Karpas-422 (cell line): ENCODE results near the gene RWDD2A. TPM values are rescaled to one million over a fixed set of nuclear protein-coding genes. Genes with fewer than 3 reads are reported as not detected.
A peak's percentile ranks its signal among the peaks of the same experiment; 100 is the strongest.

ENCODE experiments used
- DNase-seq: peaks from one replicate; pipeline ENCODE4 v3.0.0-alpha.2; 2015
- H2AFZ ChIP-seq: fragments of 200-600 bp; sonication (generic); 2 replicates; pipeline ENCODE4 v1.6.1; 2014; ENCODE audit warnings: antibody characterized with exemption, low read length, mixed read lengths
- H3K27ac ChIP-seq: fragments of 200-600 bp; sonication (generic); 2 replicates; pipeline ENCODE4 v1.5.1; 2014; ENCODE audit warnings: mild to moderate bottlenecking, low read length, moderate library complexity
- H3K27me3 ChIP-seq: fragments of 200-600 bp; sonication (generic); 2 replicates; pipeline ENCODE4 v1.6.1; 2014; ENCODE audit warnings: low read length, mixed read lengths
- H3K36me3 ChIP-seq: fragments of 200-600 bp; sonication (generic); 2 replicates; pipeline ENCODE4 v1.6.1; 2014; ENCODE audit warnings: low read length, mixed read lengths; ENCODE audit not compliant: insufficient read depth
- H3K4me1 ChIP-seq: fragments of 200-600 bp; sonication (generic); 2 replicates; pipeline ENCODE4 v1.6.1; 2014; ENCODE audit warnings: mild to moderate bottlenecking, low read length, mixed read lengths
- H3K4me2 ChIP-seq: fragments of 200-600 bp; sonication (generic); 2 replicates; pipeline ENCODE4 v1.6.1; 2014; ENCODE audit warnings: low read length, low read depth, mild to moderate bottlenecking; ENCODE audit not compliant: poor library complexity, severe bottlenecking
- H3K4me3 ChIP-seq: fragments of 200-600 bp; sonication (generic); 2 replicates; pipeline ENCODE4 v1.5.1; 2014; ENCODE audit warnings: mild to moderate bottlenecking, antibody characterized with exemption, low read length, mixed read lengths
- H3K79me2 ChIP-seq: fragments of 200-600 bp; sonication (generic); 2 replicates; pipeline ENCODE4 v1.6.1; 2014; ENCODE audit warnings: mild to moderate bottlenecking, low read length, mixed read lengths
- H3K9ac ChIP-seq: fragments of 200-600 bp; sonication (generic); 2 replicates; pipeline ENCODE4 v1.6.0; 2014; ENCODE audit warnings: low read length
- H3K9me2 ChIP-seq: fragments of 200-600 bp; sonication (generic), shearing (Covaris generic); replicated peaks from 2 replicates; pipeline ENCODE4 v1.6.0; 2014; ENCODE audit warnings: mild to moderate bottlenecking, low read length, moderate library complexity; ENCODE audit not compliant: insufficient read depth
- H3K9me3 ChIP-seq: fragments of 300-700, 200-600 bp; sonication (generic); 2 replicates; pipeline ENCODE4 v1.6.1; 2014; ENCODE audit warnings: low read length, mixed read lengths
- H4K20me1 ChIP-seq: fragments of 200-600 bp; sonication (generic); 2 replicates; pipeline ENCODE4 v1.6.1; 2014; ENCODE audit warnings: mild to moderate bottlenecking, antibody characterized with exemption, low read length, low read depth; ENCODE audit not compliant: insufficient read depth
- total RNA-seq: library from RNA; depleted of rRNA; stranded (reverse); fragments of >200 nt; shearing (Covaris generic); gene quantifications from 2 replicates; pipeline ENCODE4 v1.2.3, GENCODE V29; 2014; ENCODE audit warnings: low replicate concordance

RWDD2A gene
- total RNA-seq, 1 experiment from 2014 or later, result 2.0 TPM

GRCh38 chr6:83215131-83216047 lies 22.2 kb downstream of the RWDD2A start:
- Histone ChIP-seq H2AFZ (peak overlapping the region; percentile 95), H3K27me3 (no peaks in the 10 kb centered on the region), H3K4me1 (peaks cover 3% of the 10 kb centered on the region; the same call in 1 of the 2 replicates), H3K9me3 (no peaks in the 10 kb centered on the region), H3K9ac (no peak overlapping the region), H3K4me3 (no peak overlapping the region), H3K9me2 (no peaks in the 10 kb centered on the region), H3K4me2 (no peak overlapping the region), H3K36me3 (no peaks in the 10 kb centered on the region), H3K27ac (no peak overlapping the region), H3K79me2 (no peaks in the 10 kb centered on the region), H4K20me1 (no peaks in the 10 kb centered on the region)
- peak; percentile 89 for DNase-seq

- H3K4me2 ChIP-seq, result no peak overlapping the region
- no peaks in the 10 kb centered on the region for H3K79me2 ChIP-seq
These were observed 23.6 kb downstream of the RWDD2A start for GRCh38 chr6:83216806-83217205.

GRCh38 chr6:83218646-83219045 lies 25.5 kb downstream of the RWDD2A start:
- H3K9me2 ChIP-seq, result no peaks in the 10 kb centered on the region
- no peak overlapping the region for H3K4me2 ChIP-seq
- H3K9me3 ChIP-seq, result no peaks in the 10 kb centered on the region
- H3K27me3 ChIP-seq, result no peaks in the 10 kb centered on the region
- no peak overlapping the region for H2AFZ ChIP-seq
- no peak overlapping the region for H3K27ac ChIP-seq
- H4K20me1 ChIP-seq, result no peaks in the 10 kb centered on the region
- H3K9ac ChIP-seq, result no peak overlapping the region
- H3K36me3 ChIP-seq, result no peaks in the 10 kb centered on the region
- peaks cover 3% of the 10 kb centered on the region; the same call in 1 of the 2 replicates for H3K4me1 ChIP-seq
- no peak for DNase-seq
- H3K4me3 ChIP-seq, result no peak overlapping the region
- H3K79me2 ChIP-seq, result no peaks in the 10 kb centered on the region

More at GRCh38 chr6:83216806-83217205, 23.6 kb downstream of the RWDD2A start:
- Histone ChIP-seq H2AFZ (no peak overlapping the region), H3K4me3 (no peak overlapping the region), H3K27me3 (no peaks in the 10 kb centered on the region), H3K9ac (no peak overlapping the region), H3K9me3 (no peaks in the 10 kb centered on the region), H3K36me3 (no peaks in the 10 kb centered on the region), H3K27ac (no peak overlapping the region), H3K9me2 (no peaks in the 10 kb centered on the region), H4K20me1 (no peaks in the 10 kb centered on the region), H3K4me1 (peaks cover 3% of the 10 kb centered on the region; the same call in 1 of the 2 replicates)
- no peak for DNase-seq

- Histone ChIP-seq H3K9me2 (no peaks in the 10 kb centered on the region), H3K36me3 (no peaks in the 10 kb centered on the region), H3K27me3 (no peaks in the 10 kb centered on the region), H4K20me1 (no peaks in the 10 kb centered on the region), H3K79me2 (no peaks in the 10 kb centered on the region), H3K9ac (no peak overlapping the region), H3K27ac (no peak overlapping the region), H3K4me2 (no peak overlapping the region), H3K4me1 (peaks cover 3% of the 10 kb centered on the region; the same call in 1 of the 2 replicates), H3K4me3 (no peak overlapping the region), H3K9me3 (no peaks in the 10 kb centered on the region), H2AFZ (no peak overlapping the region)
- no peak for DNase-seq
These were observed 27.0 kb downstream of the RWDD2A start for GRCh38 chr6:83220121-83220520.

- H3K9ac ChIP-seq, result no peak overlapping the region
- no peaks in the 10 kb centered on the region for H3K9me3 ChIP-seq
- no peaks in the 10 kb centered on the region for H3K9me2 ChIP-seq
- no peaks in the 10 kb centered on the region for H3K79me2 ChIP-seq
- H3K27ac ChIP-seq, result no peak overlapping the region
- no peaks in the 10 kb centered on the region for H3K36me3 ChIP-seq
- DNase-seq, result no peak
- no peaks in the 10 kb centered on the region for H3K27me3 ChIP-seq
- H4K20me1 ChIP-seq, result no peaks in the 10 kb centered on the region
- H3K4me1 ChIP-seq, result no peaks in the 10 kb centered on the region
- no peak overlapping the region for H3K4me3 ChIP-seq
- H3K4me2 ChIP-seq, result no peak overlapping the region
- no peak overlapping the region for H2AFZ ChIP-seq
These were observed 28.1 kb downstream of the RWDD2A start for GRCh38 chr6:83221276-83221675.

- peak; percentile 78 for DNase-seq
- H3K4me3 ChIP-seq, result no peak overlapping the region
- H4K20me1 ChIP-seq, result no peaks in the 10 kb centered on the region
- H3K27me3 ChIP-seq, result no peaks in the 10 kb centered on the region
- no peak overlapping the region for H3K9ac ChIP-seq
- H3K79me2 ChIP-seq, result no peaks in the 10 kb centered on the region
- H3K4me1 ChIP-seq, result no peaks in the 10 kb centered on the region
- no peaks in the 10 kb centered on the region for H3K36me3 ChIP-seq
- H3K4me2 ChIP-seq, result no peak overlapping the region
- H3K9me3 ChIP-seq, result no peaks in the 10 kb centered on the region
- H2AFZ ChIP-seq, result no peak overlapping the region
- no peaks in the 10 kb centered on the region for H3K9me2 ChIP-seq
- no peak overlapping the region for H3K27ac ChIP-seq
These were observed 28.8 kb downstream of the RWDD2A start for GRCh38 chr6:83221889-83222479.

- no peak for DNase-seq
- Histone ChIP-seq H2AFZ (no peak overlapping the region), H3K9ac (no peak overlapping the region), H3K9me2 (no peaks in the 10 kb centered on the region), H3K36me3 (no peaks in the 10 kb centered on the region), H4K20me1 (no peaks in the 10 kb centered on the region), H3K9me3 (no peaks in the 10 kb centered on the region), H3K79me2 (no peaks in the 10 kb centered on the region), H3K4me2 (no peak overlapping the region), H3K27me3 (no peaks in the 10 kb centered on the region), H3K27ac (no peak overlapping the region), H3K4me1 (no peaks in the 10 kb centered on the region), H3K4me3 (no peak overlapping the region)
These were observed 33.4 kb downstream of the RWDD2A start for GRCh38 chr6:83226517-83226916.

- DNase-seq, result no peak
- no peaks in the 10 kb centered on the region for H3K79me2 ChIP-seq
- H3K36me3 ChIP-seq, result no peaks in the 10 kb centered on the region
- no peak overlapping the region for H3K27ac ChIP-seq
- no peaks in the 10 kb centered on the region for H3K9me2 ChIP-seq
- no peak overlapping the region for H3K4me3 ChIP-seq
- no peak overlapping the region for H2AFZ ChIP-seq
- H3K27me3 ChIP-seq, result no peaks in the 10 kb centered on the region
- H3K4me1 ChIP-seq, result no peaks in the 10 kb centered on the region
- H3K9ac ChIP-seq, result no peak overlapping the region
- H3K4me2 ChIP-seq, result no peak overlapping the region
- no peaks in the 10 kb centered on the region for H3K9me3 ChIP-seq
- no peaks in the 10 kb centered on the region for H4K20me1 ChIP-seq
These were observed 38.0 kb downstream of the RWDD2A start for GRCh38 chr6:83231146-83231545.
